Bronchial epithelial cell (primary cell): Measurements from ENCODE around the gene KPNB1. TPM values are rescaled to one million over a fixed set of nuclear protein-coding genes. Genes with fewer than 3 reads are reported as not detected.

Experiments
- DNase-seq: peaks from one replicate; pipeline ENCODE4 v3.0.0-alpha.2; 2010; ENCODE audit warnings: low read depth
- FAIRE-seq: peaks from 2 replicates; lab custom pipeline; 2011; peaks lifted over from hg19 to GRCh38; lab: Jason Lieb, UNC
- H3K27me3 ChIP-seq: 2 replicates; pipeline ENCODE4 v1.5.1; 2011; ENCODE audit warnings: low read length; ENCODE audit not compliant: control insufficient read depth, insufficient read depth
- H3K36me3 ChIP-seq: 2 replicates; pipeline ENCODE4 v1.5.1; 2011; ENCODE audit warnings: low read length; ENCODE audit not compliant: control insufficient read depth, insufficient read depth
- H3K4me3 ChIP-seq: 2 replicates; pipeline ENCODE4 v1.5.1; 2011; ENCODE audit warnings: mild to moderate bottlenecking, low read depth, low read length, control low read depth
- total RNA-seq: library from RNA; depleted of rRNA; stranded (reverse); fragments of >200 nt; gene quantifications from 2 replicates; pipeline ENCODE4 v1.2.1, GENCODE V29; 2014
- TF ChIP-seq, protein P1 (sequence below): IDR thresholded peaks from 2 replicates; pipeline ENCODE4 v1.5.1; 2011; ENCODE audit warnings: mild to moderate bottlenecking, moderate library complexity, low read length, control low read depth, inconsistent platforms; ENCODE audit not compliant: insufficient read depth, severe bottlenecking

Gene KPNB1
- total RNA-seq, 1 donor from 2014 or later, result 279 TPM

DNA sequence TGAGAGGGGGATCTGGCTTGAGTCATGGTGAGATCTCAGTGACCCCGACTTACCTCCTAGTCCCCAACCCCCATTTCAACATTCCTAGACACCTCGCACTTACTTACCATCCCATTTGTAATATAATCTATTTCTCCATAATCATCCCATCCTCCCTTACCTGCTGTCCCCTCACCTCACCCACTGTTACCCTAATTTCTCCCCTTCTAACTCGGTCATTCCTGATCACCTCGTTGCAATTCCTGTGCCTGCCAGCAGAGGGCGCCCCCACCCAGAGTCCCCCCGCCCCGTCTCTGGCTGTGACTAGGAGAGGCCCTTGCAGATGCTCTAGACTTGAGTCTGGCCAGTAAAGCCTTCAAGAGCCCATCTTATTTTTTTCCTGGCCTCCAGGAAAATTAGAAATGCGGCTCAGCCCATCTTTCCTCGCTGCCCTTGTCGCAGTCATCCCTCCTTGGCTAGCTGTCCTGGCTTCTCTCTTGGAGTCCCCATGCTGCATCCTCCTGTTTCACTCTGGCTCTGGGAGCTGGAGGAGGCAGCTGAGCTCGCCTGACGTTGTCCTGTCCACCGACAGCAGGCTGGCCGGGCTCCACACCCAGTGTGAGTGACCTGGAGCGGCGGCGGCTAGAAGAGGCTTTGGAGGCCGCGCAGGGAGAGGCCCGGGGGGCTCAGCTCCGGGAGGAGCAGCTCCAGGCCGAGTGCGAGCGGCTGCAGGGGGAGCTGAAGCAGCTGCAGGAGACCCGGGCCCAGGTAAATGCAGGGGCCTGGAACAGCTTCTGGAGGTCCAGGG lies 49.2 kb downstream of the KPNB1 start:
- Histone ChIP-seq H3K27me3 (no peaks in the 10 kb centered on the region), H3K4me3 (no peak overlapping the region), H3K36me3 (peaks cover 1% of the 10 kb centered on the region)
- TF ChIP-seq, protein P1, sequence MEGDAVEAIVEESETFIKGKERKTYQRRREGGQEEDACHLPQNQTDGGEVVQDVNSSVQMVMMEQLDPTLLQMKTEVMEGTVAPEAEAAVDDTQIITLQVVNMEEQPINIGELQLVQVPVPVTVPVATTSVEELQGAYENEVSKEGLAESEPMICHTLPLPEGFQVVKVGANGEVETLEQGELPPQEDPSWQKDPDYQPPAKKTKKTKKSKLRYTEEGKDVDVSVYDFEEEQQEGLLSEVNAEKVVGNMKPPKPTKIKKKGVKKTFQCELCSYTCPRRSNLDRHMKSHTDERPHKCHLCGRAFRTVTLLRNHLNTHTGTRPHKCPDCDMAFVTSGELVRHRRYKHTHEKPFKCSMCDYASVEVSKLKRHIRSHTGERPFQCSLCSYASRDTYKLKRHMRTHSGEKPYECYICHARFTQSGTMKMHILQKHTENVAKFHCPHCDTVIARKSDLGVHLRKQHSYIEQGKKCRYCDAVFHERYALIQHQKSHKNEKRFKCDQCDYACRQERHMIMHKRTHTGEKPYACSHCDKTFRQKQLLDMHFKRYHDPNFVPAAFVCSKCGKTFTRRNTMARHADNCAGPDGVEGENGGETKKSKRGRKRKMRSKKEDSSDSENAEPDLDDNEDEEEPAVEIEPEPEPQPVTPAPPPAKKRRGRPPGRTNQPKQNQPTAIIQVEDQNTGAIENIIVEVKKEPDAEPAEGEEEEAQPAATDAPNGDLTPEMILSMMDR, result peak; percentile 79
- FAIRE-seq, result no peak
- DNase-seq, result no peak

DNA sequence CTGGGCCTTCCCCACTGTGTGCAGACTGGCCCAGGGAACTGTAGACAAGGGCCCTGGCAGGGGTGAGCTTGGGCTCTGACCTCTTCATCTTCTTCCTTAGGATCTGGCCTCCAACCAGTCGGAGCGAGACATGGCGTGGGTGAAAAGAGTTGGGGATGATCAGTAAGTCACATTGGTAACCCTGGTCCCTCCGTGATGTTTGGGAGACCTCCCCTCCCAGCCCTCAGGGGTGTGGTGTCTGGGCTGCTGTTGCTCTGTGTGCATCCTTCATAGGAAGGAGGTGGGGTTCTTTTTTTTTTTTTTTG lies 49.8 kb downstream of the KPNB1 start:
- FAIRE-seq, result no peak
- TF ChIP-seq, protein P1, result no peak
- DNase-seq, result no peak
- Histone ChIP-seq H3K4me3 (no peak overlapping the region), H3K27me3 (no peaks in the 10 kb centered on the region), H3K36me3 (peaks cover 1% of the 10 kb centered on the region)

DNA sequence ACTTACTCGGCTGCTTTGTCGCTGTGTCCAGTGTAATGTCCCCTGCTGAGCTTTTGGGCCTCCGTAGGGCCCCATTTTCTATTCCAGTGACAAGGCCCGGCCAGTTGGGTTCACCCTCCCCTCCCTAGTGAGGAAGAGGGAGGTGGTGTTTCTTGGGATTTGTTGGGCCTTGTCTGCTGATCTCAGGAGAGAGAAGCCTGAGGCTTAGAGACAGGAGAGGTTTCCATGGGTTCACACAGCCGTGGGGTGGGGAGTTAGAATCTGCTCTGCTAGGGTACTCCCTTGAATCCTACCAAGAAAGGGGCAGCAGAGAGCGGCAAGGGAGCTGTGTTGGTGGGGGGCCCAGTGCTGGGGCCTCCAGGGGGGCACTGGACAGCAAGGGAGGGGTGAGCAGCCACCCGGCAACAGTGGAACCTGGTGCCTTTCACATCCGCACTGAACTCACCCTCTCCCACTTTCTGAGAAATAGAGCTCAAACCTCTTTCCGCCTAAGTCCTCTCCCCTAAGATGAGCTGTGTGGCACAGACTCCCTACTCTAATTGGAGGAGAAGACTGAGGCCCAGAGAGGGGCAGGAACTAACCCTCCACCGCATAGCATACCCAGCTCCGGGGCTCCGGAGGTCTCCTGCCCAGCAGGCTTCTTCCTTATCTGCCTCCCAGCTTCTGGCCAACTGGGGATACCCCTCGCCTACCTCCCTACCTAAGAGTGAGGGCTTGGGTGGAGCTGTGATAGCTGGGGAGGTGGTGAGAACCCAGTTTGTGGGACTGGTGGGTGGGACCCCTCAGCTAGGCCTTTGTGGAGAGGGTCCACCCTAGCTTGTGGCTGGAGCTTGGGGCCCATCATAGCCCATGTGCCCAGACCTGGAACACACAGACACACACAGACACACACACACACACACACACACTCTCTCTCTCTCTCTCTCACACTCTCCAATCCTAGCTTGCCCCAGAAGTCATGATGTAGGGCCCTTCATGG lies 51.0 kb downstream of the KPNB1 start:
- TF ChIP-seq, protein P1, result no peak
- no peaks in the 10 kb centered on the region for H3K27me3 ChIP-seq
- FAIRE-seq (no peak), DNase-seq (no peak)
- H3K36me3 ChIP-seq, result peaks cover 1% of the 10 kb centered on the region
- H3K4me3 ChIP-seq, result no peak overlapping the region

DNA sequence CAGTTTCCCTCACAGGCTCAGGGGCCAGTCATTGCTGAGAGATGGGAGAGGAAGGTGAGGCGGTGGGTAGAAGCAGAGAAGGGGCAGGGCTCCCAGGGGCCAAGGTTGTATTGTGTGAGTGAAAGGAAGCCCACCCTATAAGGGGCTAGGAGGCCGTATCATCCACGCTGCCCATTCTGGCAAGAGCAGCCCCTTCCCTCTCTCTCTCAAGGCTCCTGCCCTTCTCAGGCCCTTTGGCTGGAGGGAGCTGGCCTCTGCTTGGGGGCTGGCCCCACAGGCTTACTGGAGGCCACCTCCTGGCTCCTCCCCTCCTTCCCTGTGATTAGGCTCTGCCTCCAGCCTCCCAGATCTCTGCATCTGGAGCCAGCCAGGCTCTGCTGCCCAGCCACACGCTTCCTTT lies 51.9 kb downstream of the KPNB1 start:
- FAIRE-seq (no peak), DNase-seq (no peak)
- Histone ChIP-seq H3K4me3 (no peak overlapping the region), H3K36me3 (peaks cover 1% of the 10 kb centered on the region), H3K27me3 (no peaks in the 10 kb centered on the region)
- TF ChIP-seq, protein P1, result no peak

DNA sequence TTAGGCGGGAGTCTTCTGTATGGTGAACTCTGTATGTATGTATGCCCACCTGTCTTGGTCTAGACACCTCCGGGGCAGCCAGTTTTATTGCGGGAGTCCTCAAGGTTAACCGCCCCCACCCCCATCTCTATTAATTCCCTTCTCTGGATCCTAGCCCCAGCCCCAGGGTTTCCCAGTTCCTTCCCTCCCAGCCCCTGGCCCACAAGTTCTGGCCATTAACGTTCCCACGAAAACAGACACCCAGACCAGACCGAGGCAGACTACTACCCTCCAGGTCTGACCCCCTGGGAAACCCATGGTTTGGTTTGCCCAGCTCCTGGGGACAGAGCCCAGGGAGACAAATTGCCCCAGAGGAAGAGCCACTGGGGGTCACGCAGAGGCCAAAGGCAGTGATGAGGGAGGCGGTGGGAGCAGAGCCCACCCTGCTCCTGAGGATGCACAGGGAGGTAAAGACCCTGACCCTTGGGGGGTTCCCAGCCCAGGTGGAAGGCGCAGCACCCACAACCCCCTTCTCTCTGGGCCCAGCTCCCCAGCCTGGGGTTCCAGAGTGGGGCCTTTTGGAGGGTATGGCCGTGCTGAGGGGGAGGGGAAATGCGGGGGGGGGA lies 52.8 kb downstream of the KPNB1 start:
- TF ChIP-seq, protein P1, result no peak
- Histone ChIP-seq H3K36me3 (peaks cover 1% of the 10 kb centered on the region), H3K4me3 (no peak overlapping the region), H3K27me3 (peaks cover 1% of the 10 kb centered on the region)
- DNase-seq, result no peak
- no peak for FAIRE-seq
